Neural progenitor cell (in vitro differentiated cells): ENCODE results near the gene PPM1H. TPM values are rescaled to one million over a fixed set of nuclear protein-coding genes. Genes with fewer than 3 reads are reported as not detected.

Experiments used
- DNase-seq: peaks from one replicate; pipeline ENCODE4 v3.0.0-alpha.2; 2016; ENCODE audit warnings: low spot score
- H2AFZ ChIP-seq: fragments of 200-600 bp; sonication (generic); replicated peaks from 2 replicates; pipeline ENCODE4 v1.6.1; 2016; ENCODE audit warnings: antibody characterized with exemption
- H3F3A ChIP-seq: fragments of 200-600 bp; sonication (generic); 2 replicates; pipeline ENCODE4 v1.6.1; 2016; ENCODE audit warnings: antibody characterized with exemption, low read depth
- H3K27ac ChIP-seq: fragments of 200-600 bp; sonication (generic); 2 replicates; pipeline ENCODE4 v1.5.1; 2016; ENCODE audit warnings: mild to moderate bottlenecking
- H3K27me3 ChIP-seq: fragments of 200-600 bp; sonication (generic); 2 replicates; pipeline ENCODE4 v1.6.1; 2016; ENCODE audit warnings: mild to moderate bottlenecking, moderate library complexity
- H3K36me3 ChIP-seq: fragments of 200-600 bp; sonication (generic); 2 replicates; pipeline ENCODE4 v1.5.1; 2016
- H3K4me1 ChIP-seq: fragments of 200-600 bp; sonication (generic); 2 replicates; pipeline ENCODE4 v1.6.1; 2016; ENCODE audit warnings: mixed run types
- H3K4me2 ChIP-seq: fragments of 200-600 bp; sonication (generic); 2 replicates; pipeline ENCODE4 v1.6.1; 2016
- H3K4me3 ChIP-seq: fragments of 200-600 bp; sonication (generic); 2 replicates; pipeline ENCODE4 v1.5.1; 2016
- H3K79me2 ChIP-seq: fragments of 200-600 bp; sonication (generic); 2 replicates; pipeline ENCODE4 v1.6.1; 2016; ENCODE audit warnings: low read depth
- H3K9ac ChIP-seq: fragments of 200-600 bp; sonication (generic); 2 replicates; pipeline ENCODE4 v1.6.1; 2016
- H3K9me3 ChIP-seq: fragments of 200-600 bp; sonication (generic); 2 replicates; pipeline ENCODE4 v1.5.1; 2016; ENCODE audit warnings: low read depth
- H4K20me1 ChIP-seq: fragments of 200-600 bp; sonication (generic); 2 replicates; pipeline ENCODE4 v1.6.1; 2016; ENCODE audit warnings: low read depth
- H3K27ac Mint-ChIP-seq: 3 replicates; pipeline ENCODE4 v1.8.0; 2021; ENCODE audit warnings: mixed read lengths
- H3K27me3 Mint-ChIP-seq: 2 replicates; pipeline ENCODE4 v1.8.0; 2022; ENCODE audit warnings: low read depth, mild to moderate bottlenecking, inconsistent platforms, moderate library complexity, mixed read lengths; ENCODE audit not compliant: insufficient read depth
- H3K36me3 Mint-ChIP-seq: 3 replicates; pipeline ENCODE4 v1.8.0; 2021; ENCODE audit warnings: mixed read lengths
- H3K4me1 Mint-ChIP-seq: 3 replicates; pipeline ENCODE4 v1.8.0; 2021; ENCODE audit warnings: mixed read lengths
- H3K4me3 Mint-ChIP-seq: 3 replicates; pipeline ENCODE4 v1.8.0; 2021; ENCODE audit warnings: mild to moderate bottlenecking, moderate library complexity, mixed read lengths
- H3K9me3 Mint-ChIP-seq: 3 replicates; pipeline ENCODE4 v1.8.0; 2020; ENCODE audit warnings: mixed read lengths
- EZH2 ChIP-seq: fragments of 200-600 bp; sonication (generic); IDR thresholded peaks from 2 replicates; pipeline ENCODE4 v1.6.1; 2017; ENCODE audit warnings: antibody characterized with exemption, mild to moderate bottlenecking, moderate library complexity
- EZH2phosphoT487 ChIP-seq: fragments of 200-600 bp; sonication (generic); IDR thresholded peaks from 2 replicates; pipeline ENCODE4 v1.6.1; 2017; ENCODE audit warnings: antibody characterized with exemption
- total RNA-seq: library from RNA; depleted of rRNA; stranded (reverse); fragments of >200 nt; gene quantifications from 2 replicates; pipeline ENCODE4 v1.2.3, GENCODE V29; 2015; ENCODE audit warnings: low replicate concordance
- TF ChIP-seq, protein P1 (sequence below): fragments of 200-600 bp; sonication (generic); IDR thresholded peaks from 2 replicates; pipeline ENCODE4 v1.5.1; 2017; ENCODE audit warnings: antibody characterized with exemption, mild to moderate bottlenecking

Gene PPM1H
- total RNA-seq, 1 donor from 2014 or later = 4.6 TPM

DNA sequence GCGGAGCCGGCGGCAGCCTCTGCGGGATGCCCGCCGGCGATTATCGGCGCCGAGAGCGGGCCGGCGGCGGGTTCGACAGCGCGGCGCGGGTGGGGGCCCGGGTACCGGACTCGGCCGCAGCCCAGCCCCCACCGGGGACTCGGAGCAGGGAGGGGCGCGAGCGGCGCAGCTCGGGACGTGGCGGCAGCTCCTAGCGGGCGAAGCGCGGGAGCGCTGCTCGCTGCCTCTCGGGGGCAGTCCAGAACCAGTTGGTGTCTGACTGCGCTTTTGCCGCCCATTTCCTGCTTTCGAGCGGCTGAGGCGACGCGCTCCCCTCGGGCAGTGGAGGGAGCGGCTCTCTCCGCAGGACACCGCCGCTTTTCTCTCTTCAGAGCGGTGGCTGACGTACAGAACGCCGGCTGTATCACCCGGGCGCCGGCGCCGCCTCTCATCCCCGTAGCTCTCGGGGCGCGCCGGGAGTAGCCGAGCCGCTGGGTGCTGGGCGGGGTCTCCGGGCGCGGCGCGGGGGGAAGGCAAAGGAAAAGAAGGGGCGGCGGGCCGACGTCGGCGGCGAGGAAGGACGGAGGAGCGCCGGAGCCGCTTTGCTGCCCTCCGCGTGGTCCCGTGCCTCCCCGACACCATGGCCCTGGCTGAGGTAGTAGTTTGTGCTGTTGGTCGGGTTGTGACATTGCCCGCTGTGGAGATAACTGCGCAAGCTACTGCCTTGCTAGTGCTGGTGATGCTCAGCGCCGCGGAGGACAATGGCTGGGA, 331.7 kb downstream of the PPM1H start:
- Histone ChIP-seq H3K27ac (peak overlapping the region; percentile 97), H3K79me2 (peaks cover 51% of the 10 kb centered on the region), H3F3A (peaks cover 67% of the 10 kb centered on the region), H2AFZ (peak overlapping the region; percentile 75), H3K9ac (peak overlapping the region; percentile 82), H3K4me3 (peak overlapping the region; percentile 79), H3K4me1 (peaks cover 33% of the 10 kb centered on the region), H3K4me2 (peak overlapping the region; percentile 97), H3K9me3 (no peaks in the 10 kb centered on the region), H4K20me1 (peaks cover 34% of the 10 kb centered on the region), H3K36me3 (peaks cover 16% of the 10 kb centered on the region), H3K27me3 (no peaks in the 10 kb centered on the region)
- Mint-ChIP-seq H3K27me3 (peaks cover 5% of the 10 kb centered on the region), H3K27ac (peak overlapping the region; percentile 96), H3K4me1 (peaks cover 23% of the 10 kb centered on the region), H3K36me3 (peaks cover 25% of the 10 kb centered on the region), H3K9me3 (peaks cover 2% of the 10 kb centered on the region), H3K4me3 (peak overlapping the region; percentile 94)
- TF ChIP-seq, protein P1, sequence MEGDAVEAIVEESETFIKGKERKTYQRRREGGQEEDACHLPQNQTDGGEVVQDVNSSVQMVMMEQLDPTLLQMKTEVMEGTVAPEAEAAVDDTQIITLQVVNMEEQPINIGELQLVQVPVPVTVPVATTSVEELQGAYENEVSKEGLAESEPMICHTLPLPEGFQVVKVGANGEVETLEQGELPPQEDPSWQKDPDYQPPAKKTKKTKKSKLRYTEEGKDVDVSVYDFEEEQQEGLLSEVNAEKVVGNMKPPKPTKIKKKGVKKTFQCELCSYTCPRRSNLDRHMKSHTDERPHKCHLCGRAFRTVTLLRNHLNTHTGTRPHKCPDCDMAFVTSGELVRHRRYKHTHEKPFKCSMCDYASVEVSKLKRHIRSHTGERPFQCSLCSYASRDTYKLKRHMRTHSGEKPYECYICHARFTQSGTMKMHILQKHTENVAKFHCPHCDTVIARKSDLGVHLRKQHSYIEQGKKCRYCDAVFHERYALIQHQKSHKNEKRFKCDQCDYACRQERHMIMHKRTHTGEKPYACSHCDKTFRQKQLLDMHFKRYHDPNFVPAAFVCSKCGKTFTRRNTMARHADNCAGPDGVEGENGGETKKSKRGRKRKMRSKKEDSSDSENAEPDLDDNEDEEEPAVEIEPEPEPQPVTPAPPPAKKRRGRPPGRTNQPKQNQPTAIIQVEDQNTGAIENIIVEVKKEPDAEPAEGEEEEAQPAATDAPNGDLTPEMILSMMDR = peak; percentile 49
- TF ChIP-seq EZH2phosphoT487 = no peak
- DNase-seq = peak; percentile 96

GRCh38 chr12:62602255-62603060, 332.5 kb downstream of the PPM1H start:
- peaks cover 23% of the 10 kb centered on the region for H3K4me1 Mint-ChIP-seq
- H3K36me3 ChIP-seq = peaks cover 9% of the 10 kb centered on the region
- peak overlapping the region; percentile 82 for H3K9ac ChIP-seq
- DNase-seq = peak; percentile 97
- peaks cover 2% of the 10 kb centered on the region for H3K9me3 Mint-ChIP-seq
- peak overlapping the region; percentile 75 for H2AFZ ChIP-seq
- H3F3A ChIP-seq = peaks cover 59% of the 10 kb centered on the region
- H3K27ac Mint-ChIP-seq = peak overlapping the region; percentile 98
- peaks cover 21% of the 10 kb centered on the region for H3K36me3 Mint-ChIP-seq
- H3K27me3 Mint-ChIP-seq = peaks cover 5% of the 10 kb centered on the region
- H3K4me2 ChIP-seq = peak overlapping the region; percentile 97
- H4K20me1 ChIP-seq = peaks cover 30% of the 10 kb centered on the region
- H3K79me2 ChIP-seq = peaks cover 44% of the 10 kb centered on the region
- H3K4me1 ChIP-seq = peaks cover 30% of the 10 kb centered on the region
- no peaks in the 10 kb centered on the region for H3K9me3 ChIP-seq
- H3K27me3 ChIP-seq = no peaks in the 10 kb centered on the region
- peak overlapping the region; percentile 97 for H3K27ac ChIP-seq
- TF ChIP-seq EZH2 = no peak
- TF ChIP-seq EZH2phosphoT487 = no peak
- TF ChIP-seq, protein P1 = no peak
- H3K4me3 ChIP-seq = peak overlapping the region; percentile 79
- peak overlapping the region; percentile 93 for H3K4me3 Mint-ChIP-seq

DNA sequence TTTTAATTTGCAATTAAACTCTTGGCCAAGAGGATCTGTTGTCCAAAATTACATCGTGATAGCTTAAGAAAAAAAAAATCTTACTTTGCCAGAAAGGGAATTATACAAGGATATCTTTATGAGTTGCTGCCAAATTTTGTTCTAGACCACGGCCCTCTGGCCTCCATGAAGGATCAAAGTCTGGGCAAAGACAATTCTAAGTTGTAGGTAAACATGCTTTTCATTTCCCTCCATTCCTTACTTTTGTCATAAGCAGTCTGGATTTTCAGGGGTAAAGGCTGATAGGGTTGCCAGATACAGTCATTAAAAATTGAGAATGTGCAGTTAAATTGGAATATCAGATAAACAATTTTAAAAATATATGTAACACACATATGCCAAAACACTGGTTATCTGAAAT, 333.2 kb downstream of the PPM1H start:
- Histone ChIP-seq H3K27me3 (no peaks in the 10 kb centered on the region), H3K9ac (no peak overlapping the region), H3F3A (peaks cover 52% of the 10 kb centered on the region), H2AFZ (peak overlapping the region; percentile 75), H3K9me3 (no peaks in the 10 kb centered on the region), H4K20me1 (peaks cover 25% of the 10 kb centered on the region), H3K36me3 (peaks cover 8% of the 10 kb centered on the region), H3K4me2 (peak overlapping the region; percentile 97), H3K79me2 (peaks cover 37% of the 10 kb centered on the region), H3K27ac (peak overlapping the region; percentile 97), H3K4me3 (peak overlapping the region; percentile 79), H3K4me1 (peaks cover 25% of the 10 kb centered on the region)
- Mint-ChIP-seq H3K27ac (peak overlapping the region; percentile 30), H3K4me3 (peak overlapping the region; percentile 93), H3K4me1 (peaks cover 21% of the 10 kb centered on the region), H3K36me3 (peaks cover 20% of the 10 kb centered on the region), H3K9me3 (no peaks in the 10 kb centered on the region), H3K27me3 (peaks cover 5% of the 10 kb centered on the region)
- no peak for DNase-seq
- TF ChIP-seq EZH2 (no peak), EZH2phosphoT487 (no peak)
- TF ChIP-seq, protein P1 = no peak
